Dendritic cell treated with granulocyte-macrophage colony-stimulating factor and Interleukin-4, amounts not matched to agents 40 ng/mL and 50 ng/mL, for 4 days (primary cell): ENCODE results near the gene ATL3.
A peak's percentile ranks its signal among the peaks of the same experiment; 100 is the strongest.

Source experiments
- H3K27ac Mint-ChIP-seq: one replicate; pipeline ENCODE4 v1.8.0; 2022; ENCODE audit warnings: mild to moderate bottlenecking, mixed read lengths
- H3K27me3 Mint-ChIP-seq: one replicate; pipeline ENCODE4 v1.8.0; 2022; ENCODE audit warnings: mild to moderate bottlenecking, mixed read lengths
- H3K36me3 Mint-ChIP-seq: one replicate; pipeline ENCODE4 v1.8.0; 2022; ENCODE audit warnings: low read depth, mixed read lengths
- H3K4me1 Mint-ChIP-seq: one replicate; pipeline ENCODE4 v1.8.0; 2022; ENCODE audit warnings: low read depth, mixed read lengths
- H3K4me3 Mint-ChIP-seq: one replicate; pipeline ENCODE4 v1.8.0; 2022; ENCODE audit warnings: mild to moderate bottlenecking, moderate library complexity, mixed read lengths
- H3K9me3 Mint-ChIP-seq: one replicate; pipeline ENCODE4 v1.8.0; 2022; ENCODE audit warnings: mixed read lengths
- intact Hi-C: fragments of 100-400 bp; cut with micrococcal nuclease; formaldehyde crosslinking; loops from one replicate; pipeline ENCODE4 v1.15.0; 2022

The ATL3 gene, protein sequence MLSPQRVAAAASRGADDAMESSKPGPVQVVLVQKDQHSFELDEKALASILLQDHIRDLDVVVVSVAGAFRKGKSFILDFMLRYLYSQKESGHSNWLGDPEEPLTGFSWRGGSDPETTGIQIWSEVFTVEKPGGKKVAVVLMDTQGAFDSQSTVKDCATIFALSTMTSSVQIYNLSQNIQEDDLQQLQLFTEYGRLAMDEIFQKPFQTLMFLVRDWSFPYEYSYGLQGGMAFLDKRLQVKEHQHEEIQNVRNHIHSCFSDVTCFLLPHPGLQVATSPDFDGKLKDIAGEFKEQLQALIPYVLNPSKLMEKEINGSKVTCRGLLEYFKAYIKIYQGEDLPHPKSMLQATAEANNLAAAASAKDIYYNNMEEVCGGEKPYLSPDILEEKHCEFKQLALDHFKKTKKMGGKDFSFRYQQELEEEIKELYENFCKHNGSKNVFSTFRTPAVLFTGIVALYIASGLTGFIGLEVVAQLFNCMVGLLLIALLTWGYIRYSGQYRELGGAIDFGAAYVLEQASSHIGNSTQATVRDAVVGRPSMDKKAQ

DNA sequence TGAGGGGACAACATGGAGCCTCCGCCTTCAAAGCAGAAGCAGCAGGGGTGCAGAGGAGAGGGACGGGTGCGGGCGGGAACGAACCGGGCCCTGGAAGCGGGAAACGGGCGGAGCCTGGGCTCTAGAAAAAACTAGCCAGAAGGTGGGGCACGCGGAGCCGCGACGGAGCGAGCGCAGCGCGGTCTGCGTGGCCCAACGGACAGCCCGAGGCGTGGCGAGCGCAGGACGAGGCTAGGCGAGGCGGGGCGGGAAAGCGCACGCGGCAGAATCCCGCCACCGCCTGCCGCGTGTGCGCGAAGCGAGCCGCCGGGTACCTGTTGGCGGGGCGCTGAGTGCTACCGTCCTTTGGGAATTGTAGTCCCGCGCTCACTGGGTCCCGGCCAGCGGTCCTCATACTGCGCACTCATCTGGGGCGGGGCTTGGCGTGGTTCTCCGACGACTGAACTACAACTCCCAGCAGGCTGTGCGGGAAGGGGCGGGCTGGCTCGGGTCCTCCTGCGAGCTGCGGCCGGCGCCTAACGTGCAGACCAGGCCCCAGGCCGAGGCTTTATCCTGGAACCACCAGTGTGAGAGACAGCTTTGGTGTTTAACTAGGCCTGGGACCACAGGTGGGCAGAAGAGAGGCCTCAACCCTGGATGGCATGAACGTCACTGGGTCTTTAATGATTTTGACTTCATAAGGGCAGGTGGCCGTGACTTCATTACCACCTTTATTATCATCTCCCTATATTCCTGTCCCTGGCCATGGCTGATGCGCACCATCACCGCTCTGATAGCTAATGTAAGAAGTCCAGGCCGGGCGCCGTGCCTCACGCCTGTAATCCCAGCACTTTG is at the start of gene ATL3:
TSS of gene ATL3 (minus strand) at position 55 of the 834 bp plus-strand sequence. CDS start at position 14, 41 bp downstream.
- no peaks in the 10 kb centered on the region for H3K27me3 Mint-ChIP-seq
- H3K4me3 Mint-ChIP-seq = peak within 1 kb of the TSS; percentile 80
- H3K27ac Mint-ChIP-seq = peak within 1 kb of the TSS; percentile 82
- peaks cover 40% of the 10 kb centered on the region for H3K4me1 Mint-ChIP-seq
- no peaks in the 10 kb centered on the region for H3K9me3 Mint-ChIP-seq
- intact Hi-C loops = loop anchor here (1.0 kb wide), 1 partner anchor 10 kb away; the partner anchor contains the start of gene RTN3
- H3K36me3 Mint-ChIP-seq = peaks cover 8% of the 10 kb centered on the region

DNA sequence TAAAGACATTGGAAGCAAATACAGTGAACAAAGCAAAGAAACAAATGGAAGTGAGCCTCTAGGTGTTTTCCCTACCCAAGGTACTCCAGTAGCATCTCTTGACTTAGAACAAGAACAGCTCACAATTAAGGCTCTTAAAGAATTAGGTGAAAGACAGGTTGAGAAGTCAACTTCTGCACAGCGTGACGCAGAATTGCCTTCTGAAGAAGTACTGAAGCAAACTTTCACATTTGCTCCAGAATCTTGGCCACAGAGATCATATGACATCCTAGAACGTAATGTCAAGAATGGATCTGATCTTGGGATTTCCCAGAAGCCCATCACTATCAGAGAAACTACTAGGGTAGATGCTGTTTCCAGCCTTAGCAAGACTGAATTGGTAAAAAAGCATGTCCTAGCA is 49.4 kb upstream of the ATL3 start:
- no peak overlapping the region for H3K4me3 Mint-ChIP-seq
- peaks cover 21% of the 10 kb centered on the region for H3K36me3 Mint-ChIP-seq
- no peaks in the 10 kb centered on the region for H3K9me3 Mint-ChIP-seq
- no peaks in the 10 kb centered on the region for H3K27me3 Mint-ChIP-seq
- intact Hi-C loops = no loop called here
- H3K27ac Mint-ChIP-seq = no peak overlapping the region
- H3K4me1 Mint-ChIP-seq = peaks cover 20% of the 10 kb centered on the region

DNA sequence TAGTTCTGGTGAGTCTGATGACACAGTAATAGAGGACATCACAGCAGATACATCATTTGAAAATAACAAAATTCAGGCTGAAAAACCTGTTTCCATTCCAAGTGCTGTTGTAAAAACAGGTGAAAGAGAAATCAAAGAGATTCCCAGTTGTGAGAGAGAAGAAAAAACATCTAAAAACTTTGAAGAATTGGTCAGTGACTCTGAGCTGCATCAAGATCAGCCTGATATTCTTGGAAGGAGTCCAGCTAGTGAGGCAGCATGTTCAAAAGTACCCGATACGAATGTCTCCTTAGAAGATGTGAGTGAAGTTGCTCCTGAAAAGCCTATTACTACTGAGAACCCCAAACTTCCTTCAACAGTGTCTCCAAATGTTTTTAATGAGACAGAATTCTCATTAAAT is 48.8 kb upstream of the ATL3 start:
- Mint-ChIP-seq H3K27me3 (no peaks in the 10 kb centered on the region), H3K4me3 (no peak overlapping the region), H3K27ac (no peak overlapping the region), H3K9me3 (no peaks in the 10 kb centered on the region), H3K36me3 (peaks cover 27% of the 10 kb centered on the region), H3K4me1 (peaks cover 14% of the 10 kb centered on the region)
- intact Hi-C loops = no loop called here

DNA sequence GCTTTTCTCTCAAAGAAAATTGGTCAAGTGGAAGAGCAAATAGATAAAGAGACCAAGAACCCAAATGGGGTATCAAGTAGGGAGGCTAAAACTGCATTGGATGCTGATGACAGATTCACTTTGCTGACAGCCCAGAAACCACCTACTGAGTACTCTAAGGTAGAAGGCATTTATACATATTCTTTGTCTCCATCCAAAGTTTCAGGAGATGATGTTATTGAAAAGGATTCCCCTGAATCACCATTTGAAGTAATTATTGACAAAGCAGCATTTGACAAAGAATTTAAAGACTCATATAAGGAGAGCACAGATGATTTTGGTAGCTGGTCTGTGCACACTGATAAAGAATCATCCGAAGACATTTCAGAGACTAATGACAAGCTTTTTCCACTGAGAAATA is 47.8 kb upstream of the ATL3 start:
- Mint-ChIP-seq H3K27ac (no peak overlapping the region), H3K27me3 (no peaks in the 10 kb centered on the region), H3K4me3 (no peak overlapping the region), H3K9me3 (no peaks in the 10 kb centered on the region), H3K36me3 (peaks cover 34% of the 10 kb centered on the region), H3K4me1 (peaks cover 12% of the 10 kb centered on the region)
- intact Hi-C loops = no loop called here

DNA sequence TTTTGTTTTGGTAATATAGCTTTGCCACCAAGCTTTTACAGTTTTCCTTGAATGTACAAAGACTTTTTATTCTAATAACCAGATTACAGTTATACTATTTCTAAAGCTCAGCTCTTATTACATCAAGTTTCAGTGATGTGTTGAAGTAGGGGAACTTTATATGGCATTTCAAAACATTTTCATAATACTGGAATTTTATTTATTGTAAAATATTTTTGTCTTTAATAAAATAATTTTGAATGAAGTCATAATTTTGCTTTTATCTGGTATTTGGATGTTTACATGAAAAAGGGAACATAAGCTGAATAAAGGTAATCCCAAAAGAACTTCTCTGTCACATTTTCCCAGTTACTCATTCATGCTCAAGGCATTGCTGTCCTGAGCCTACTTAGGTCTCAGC is 44.9 kb upstream of the ATL3 start:
- H3K36me3 Mint-ChIP-seq = peaks cover 34% of the 10 kb centered on the region
- intact Hi-C loops = no loop called here
- H3K4me3 Mint-ChIP-seq = no peak overlapping the region
- peaks cover 12% of the 10 kb centered on the region for H3K4me1 Mint-ChIP-seq
- H3K27me3 Mint-ChIP-seq = no peaks in the 10 kb centered on the region
- no peak overlapping the region for H3K27ac Mint-ChIP-seq
- H3K9me3 Mint-ChIP-seq = no peaks in the 10 kb centered on the region

DNA sequence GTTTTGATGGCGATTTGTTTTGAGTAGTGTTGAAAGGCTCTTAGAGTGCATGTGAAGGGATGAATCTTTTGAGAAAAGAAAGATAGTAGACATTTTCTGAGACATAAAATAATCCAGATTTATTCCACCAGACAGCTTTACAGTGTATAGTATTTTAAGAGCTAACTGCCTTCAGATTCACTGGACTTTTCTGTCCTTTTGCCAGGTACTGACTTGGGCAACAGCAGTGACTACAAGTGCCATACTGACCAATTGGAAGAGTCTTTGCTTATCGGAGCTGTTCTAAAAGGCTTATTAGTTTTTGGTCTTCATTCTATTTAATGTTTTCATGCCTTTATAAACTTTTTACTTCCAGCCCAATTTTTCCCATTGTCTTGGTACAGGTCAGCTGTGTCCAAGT is 42.6 kb upstream of the ATL3 start:
- H3K4me3 Mint-ChIP-seq = no peak overlapping the region
- H3K36me3 Mint-ChIP-seq = peaks cover 16% of the 10 kb centered on the region
- H3K4me1 Mint-ChIP-seq = peaks cover 9% of the 10 kb centered on the region
- no peak overlapping the region for H3K27ac Mint-ChIP-seq
- no peaks in the 10 kb centered on the region for H3K27me3 Mint-ChIP-seq
- H3K9me3 Mint-ChIP-seq = no peaks in the 10 kb centered on the region
- intact Hi-C loops = no loop called here

DNA sequence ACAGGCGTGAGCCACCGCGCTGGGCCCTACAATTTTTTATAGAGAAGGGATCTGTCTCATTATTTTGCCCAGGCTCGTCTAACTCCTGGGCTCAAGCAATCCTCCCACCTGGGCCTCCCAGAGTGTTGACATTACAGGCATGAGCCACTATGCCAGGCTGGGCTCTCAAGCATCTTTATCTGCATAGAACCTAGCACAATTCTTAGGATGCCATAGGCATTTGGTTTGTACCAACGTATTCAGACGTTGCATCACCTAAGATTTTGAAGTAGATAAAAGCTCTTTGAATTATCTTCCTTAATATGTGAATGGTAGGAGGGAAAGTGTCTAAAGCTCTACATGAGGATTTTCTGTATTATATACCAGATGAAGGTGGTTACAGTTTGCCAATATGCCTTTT is 40.7 kb upstream of the ATL3 start:
- H3K27me3 Mint-ChIP-seq = no peaks in the 10 kb centered on the region
- peaks cover 16% of the 10 kb centered on the region for H3K36me3 Mint-ChIP-seq
- H3K9me3 Mint-ChIP-seq = no peaks in the 10 kb centered on the region
- intact Hi-C loops = no loop called here
- H3K27ac Mint-ChIP-seq = no peak overlapping the region
- peaks cover 13% of the 10 kb centered on the region for H3K4me1 Mint-ChIP-seq
- H3K4me3 Mint-ChIP-seq = no peak overlapping the region

DNA sequence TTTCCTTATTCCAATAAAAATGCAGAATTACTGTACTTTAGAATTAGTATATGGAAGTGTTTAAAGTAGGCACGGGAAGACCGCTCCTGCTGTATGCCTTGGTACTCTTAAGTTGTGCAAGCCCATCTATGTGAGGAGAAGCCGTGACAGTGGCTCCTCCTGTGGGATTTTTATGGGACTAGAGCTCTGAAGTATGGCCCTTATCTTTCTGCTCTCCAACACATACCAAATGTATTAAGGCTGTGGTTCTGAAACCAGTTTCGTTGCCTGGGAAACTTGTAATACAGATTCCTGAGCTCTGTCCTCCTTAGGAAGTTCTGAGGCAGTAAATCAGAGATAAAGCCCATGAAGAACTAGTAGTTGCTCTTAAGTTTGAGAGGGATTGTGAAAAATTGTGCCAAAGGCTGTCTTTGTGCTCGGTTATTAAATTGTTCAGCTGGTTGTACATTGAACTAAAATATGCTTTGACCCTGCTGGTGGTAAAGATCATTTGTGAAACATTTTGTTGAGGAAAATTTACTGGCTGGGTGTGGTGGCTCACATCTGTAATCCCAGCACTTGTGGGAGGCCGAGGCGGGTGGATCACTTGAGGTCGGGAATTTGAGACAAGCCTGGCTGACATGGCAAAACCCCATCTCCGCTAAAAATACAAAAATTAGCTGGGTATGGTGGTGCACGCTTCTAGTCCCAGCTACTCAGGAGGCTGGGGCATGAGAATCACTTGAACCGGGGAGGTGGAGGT is 39.5 kb upstream of the ATL3 start:
- Mint-ChIP-seq H3K27me3 (no peaks in the 10 kb centered on the region), H3K4me3 (no peak overlapping the region), H3K4me1 (peaks cover 15% of the 10 kb centered on the region), H3K27ac (peak overlapping the region; percentile 30), H3K9me3 (no peaks in the 10 kb centered on the region), H3K36me3 (peaks cover 18% of the 10 kb centered on the region)
- intact Hi-C loops = no loop called here

DNA sequence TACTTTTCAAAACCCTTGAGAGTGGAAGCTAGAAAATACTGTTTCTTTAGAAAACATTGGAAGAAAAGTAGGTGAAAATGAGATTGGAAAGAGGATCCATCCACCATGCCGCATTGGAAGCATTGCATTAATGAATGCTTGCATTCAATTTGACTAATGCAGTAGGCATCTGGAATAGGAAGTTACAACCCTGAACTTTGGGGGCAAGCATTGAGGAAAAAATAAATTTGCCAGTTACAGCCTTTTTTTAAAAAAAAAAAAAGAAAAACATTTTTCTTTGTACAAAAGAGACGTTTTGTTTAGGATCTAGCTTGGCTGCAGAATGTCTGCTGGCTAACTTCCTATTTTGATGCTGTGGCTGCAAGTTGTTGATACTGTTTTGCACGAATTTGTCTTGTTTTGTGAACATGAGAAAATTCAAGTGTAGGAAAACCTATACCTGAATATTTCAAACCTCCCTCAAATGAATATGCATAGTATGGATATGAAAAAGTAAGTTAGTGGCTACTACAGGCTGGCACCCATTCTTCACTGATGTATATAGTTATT is 38.2 kb upstream of the ATL3 start:
- Mint-ChIP-seq H3K27me3 (no peaks in the 10 kb centered on the region), H3K27ac (no peak overlapping the region), H3K9me3 (no peaks in the 10 kb centered on the region), H3K4me1 (peaks cover 24% of the 10 kb centered on the region), H3K36me3 (peaks cover 9% of the 10 kb centered on the region), H3K4me3 (no peak overlapping the region)
- intact Hi-C loops = no loop called here

DNA sequence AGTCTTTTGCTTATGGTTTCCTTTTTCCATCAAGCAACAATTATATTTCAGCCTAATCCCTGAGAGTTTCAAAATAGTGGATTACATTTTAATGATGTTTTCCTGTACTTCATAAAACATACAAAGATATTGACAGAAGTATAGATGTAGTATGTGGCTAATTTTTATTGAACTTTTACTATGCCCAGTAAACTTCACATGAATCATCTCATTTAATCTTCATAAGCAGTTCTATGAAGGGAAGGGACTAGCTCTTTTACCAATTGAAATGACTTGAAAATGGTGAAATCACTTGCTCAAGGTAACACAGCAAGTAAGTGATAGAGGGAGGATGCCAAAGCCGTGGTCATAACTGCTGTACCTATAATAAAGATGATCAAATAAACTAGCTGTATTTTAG is 37.6 kb upstream of the ATL3 start:
- Mint-ChIP-seq H3K4me1 (peaks cover 23% of the 10 kb centered on the region), H3K36me3 (peaks cover 5% of the 10 kb centered on the region), H3K27ac (no peak overlapping the region), H3K4me3 (no peak overlapping the region), H3K9me3 (no peaks in the 10 kb centered on the region), H3K27me3 (no peaks in the 10 kb centered on the region)
- intact Hi-C loops = no loop called here

DNA sequence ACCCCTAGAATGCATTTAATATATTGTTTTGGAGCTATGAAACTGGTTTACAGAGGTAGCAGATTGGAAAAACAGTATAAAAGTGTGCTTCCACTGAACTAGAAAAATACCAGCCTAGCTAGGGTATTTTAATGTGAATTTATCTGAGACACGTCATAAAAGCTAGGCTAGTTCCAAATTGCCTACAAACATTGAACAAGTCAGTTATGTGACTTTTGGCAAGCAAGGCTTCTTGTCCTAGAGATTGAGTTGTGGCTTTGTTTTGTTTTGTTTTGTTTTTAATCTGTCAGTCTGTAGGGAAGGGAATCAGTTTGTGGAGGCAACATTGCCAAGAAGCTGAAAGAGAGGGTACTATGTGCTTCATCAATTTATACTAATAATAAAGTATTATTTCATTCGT is 34.4 kb upstream of the ATL3 start:
- Mint-ChIP-seq H3K4me3 (no peak overlapping the region), H3K36me3 (peaks cover 13% of the 10 kb centered on the region), H3K9me3 (no peaks in the 10 kb centered on the region), H3K27me3 (no peaks in the 10 kb centered on the region), H3K4me1 (peaks cover 18% of the 10 kb centered on the region), H3K27ac (no peak overlapping the region)
- intact Hi-C loops = no loop called here

DNA sequence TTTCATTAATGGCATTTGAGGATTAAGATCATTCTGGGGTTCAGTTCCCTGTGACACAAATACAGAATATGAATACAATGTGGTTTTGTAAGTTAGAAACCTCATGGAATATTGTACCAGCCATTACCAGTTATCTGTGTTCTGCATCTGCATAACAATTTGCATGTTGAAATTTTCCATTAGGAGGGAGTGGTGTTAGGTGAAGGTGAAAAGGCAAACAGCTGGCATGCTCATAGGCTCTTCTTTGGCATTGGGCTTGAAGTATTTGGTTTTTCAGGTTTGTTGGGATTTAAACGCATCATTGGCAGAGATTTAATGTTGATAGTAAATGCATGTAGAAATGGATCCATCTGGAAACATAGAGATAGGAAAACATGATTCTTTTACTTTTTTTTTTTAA is 28.7 kb upstream of the ATL3 start:
- Mint-ChIP-seq H3K27ac (no peak overlapping the region), H3K4me3 (no peak overlapping the region), H3K9me3 (no peaks in the 10 kb centered on the region), H3K4me1 (peaks cover 21% of the 10 kb centered on the region), H3K36me3 (peaks cover 28% of the 10 kb centered on the region), H3K27me3 (no peaks in the 10 kb centered on the region)
- intact Hi-C loops = no loop called here

DNA sequence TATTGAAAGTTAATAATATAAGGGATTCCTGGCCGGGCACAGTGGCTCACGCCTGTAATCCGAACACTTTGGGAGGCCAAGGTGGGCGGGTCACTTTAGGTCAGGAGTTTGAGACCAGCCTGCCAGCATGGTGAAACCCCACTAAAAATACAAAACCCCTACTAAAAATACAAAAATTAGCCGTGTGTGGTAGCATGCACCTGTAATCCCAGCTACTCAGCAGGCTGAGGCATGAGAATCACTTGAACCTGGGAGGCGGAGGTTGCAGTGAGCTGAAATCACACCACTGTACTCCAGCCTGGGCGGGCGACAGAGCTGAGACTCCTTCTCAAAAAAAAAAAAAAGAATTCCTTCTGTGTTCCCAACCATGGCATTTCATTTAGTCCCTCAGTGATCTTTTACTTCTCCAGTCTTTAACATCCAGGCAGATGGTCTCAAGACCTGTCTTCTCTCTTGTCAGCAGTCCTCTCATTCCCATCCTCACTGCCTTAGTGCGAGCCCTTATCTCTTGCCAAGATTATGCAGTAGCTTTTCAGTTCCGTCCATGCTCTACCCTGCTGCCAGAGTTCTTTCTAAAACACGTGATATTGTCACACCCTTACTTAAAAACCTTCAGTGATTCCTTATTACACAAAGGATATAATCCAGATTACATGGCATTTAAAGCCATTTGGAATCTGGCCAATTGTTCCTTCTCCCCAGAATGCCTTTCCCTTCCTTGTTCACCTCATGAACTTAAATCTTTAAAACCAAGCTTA is 28.0 kb upstream of the ATL3 start:
- Mint-ChIP-seq H3K4me1 (peaks cover 17% of the 10 kb centered on the region), H3K36me3 (peaks cover 28% of the 10 kb centered on the region), H3K4me3 (no peak overlapping the region), H3K27ac (no peak overlapping the region), H3K9me3 (no peaks in the 10 kb centered on the region), H3K27me3 (no peaks in the 10 kb centered on the region)
- intact Hi-C loops = no loop called here
